GM23338 (cell line): ENCODE measurements around the gene MAP1B. TPM values are rescaled to one million over a fixed set of nuclear protein-coding genes. Genes with fewer than 3 reads are reported as not detected.

Experiments used
- ATAC-seq: fragments of 200-7000 bp; cut with Tn5 transposase; 3 replicates; pipeline ENCODE4 v1.9.1; 2020
- DNase-seq: peaks from one replicate; pipeline ENCODE4 v3.0.0-alpha.2; 2015; ENCODE audit warnings: low spot score
- H2AFZ ChIP-seq: fragments of 200-600 bp; sonication (generic); 2 replicates; pipeline ENCODE4 v1.8.0; 2016; ENCODE audit warnings: antibody characterized with exemption, mild to moderate bottlenecking, moderate library complexity
- H3F3A ChIP-seq: fragments of 200-600 bp; sonication (generic); replicated peaks from 2 replicates; pipeline ENCODE4 v1.8.0; 2017; ENCODE audit warnings: antibody characterized with exemption, mixed run types, low read depth
- H3K27ac ChIP-seq: fragments of 200-600 bp; sonication (generic); 2 replicates; pipeline ENCODE4 v1.6.1; 2016; ENCODE audit warnings: low read depth
- H3K27me3 ChIP-seq: fragments of 200-600 bp; sonication (generic); 2 replicates; pipeline ENCODE4 v1.8.0; 2016; ENCODE audit warnings: mild to moderate bottlenecking, mixed run types, moderate library complexity; ENCODE audit not compliant: insufficient read depth
- H3K36me3 ChIP-seq: fragments of 200-600 bp; sonication (generic); 2 replicates; pipeline ENCODE4 v1.8.0; 2016; ENCODE audit warnings: mild to moderate bottlenecking; ENCODE audit not compliant: insufficient read depth
- H3K4me1 ChIP-seq: fragments of 200-600 bp; sonication (generic); 2 replicates; pipeline ENCODE4 v1.8.0; 2016; ENCODE audit warnings: mild to moderate bottlenecking, moderate library complexity; ENCODE audit not compliant: insufficient read depth
- H3K4me2 ChIP-seq: fragments of 200-600 bp; sonication (generic); 2 replicates; pipeline ENCODE4 v1.7.1; 2017; ENCODE audit warnings: mixed run types
- H3K4me3 ChIP-seq: fragments of 200-600 bp; sonication (generic); 2 replicates; pipeline ENCODE4 v1.6.1; 2016; ENCODE audit warnings: mixed run types
- H3K79me2 ChIP-seq: fragments of 200-600 bp; sonication (generic); replicated peaks from 2 replicates; pipeline ENCODE4 v1.8.0; 2017; ENCODE audit warnings: mild to moderate bottlenecking; ENCODE audit not compliant: insufficient read depth
- H3K9me2 ChIP-seq: fragments of 200-600 bp; sonication (generic); 2 replicates; pipeline ENCODE4 v1.8.0; 2017; ENCODE audit not compliant: insufficient read depth
- H4K20me1 ChIP-seq: fragments of 200-600 bp; sonication (generic); replicated peaks from 2 replicates; pipeline ENCODE4 v1.8.0; 2017; ENCODE audit warnings: mild to moderate bottlenecking; ENCODE audit not compliant: insufficient read depth
- H3K27ac Mint-ChIP-seq: 2 replicates; pipeline ENCODE4 v1.8.0; 2020; ENCODE audit warnings: inconsistent platforms, mild to moderate bottlenecking, moderate library complexity, mixed read lengths
- H3K27me3 Mint-ChIP-seq: 3 replicates; pipeline ENCODE4 v1.8.0; 2022; ENCODE audit warnings: low read depth, mild to moderate bottlenecking, moderate library complexity, mixed read lengths, inconsistent platforms; ENCODE audit not compliant: insufficient read depth, poor library complexity
- H3K36me3 Mint-ChIP-seq: 3 replicates; pipeline ENCODE4 v1.8.0; 2021; ENCODE audit warnings: low read depth, mild to moderate bottlenecking, inconsistent platforms, moderate library complexity, mixed read lengths
- H3K4me1 Mint-ChIP-seq: 3 replicates; pipeline ENCODE4 v1.8.0; 2020; ENCODE audit warnings: mild to moderate bottlenecking, inconsistent platforms, mixed read lengths
- H3K4me3 Mint-ChIP-seq: 3 replicates; pipeline ENCODE4 v1.8.0; 2021; ENCODE audit warnings: moderate library complexity, mild to moderate bottlenecking, inconsistent platforms, mixed read lengths
- H3K9me3 Mint-ChIP-seq: 3 replicates; pipeline ENCODE4 v1.8.0; 2020; ENCODE audit warnings: moderate library complexity, mild to moderate bottlenecking, inconsistent platforms, mixed read lengths
- EZH2 ChIP-seq: fragments of 200-600 bp; sonication (generic); IDR thresholded peaks from one replicate; pipeline ENCODE4 v1.8.0; 2017; ENCODE audit warnings: antibody characterized with exemption, mild to moderate bottlenecking, low read depth; ENCODE audit not compliant: unreplicated experiment
- EZH2phosphoT487 ChIP-seq: fragments of 200-600 bp; sonication (generic); IDR thresholded peaks from one replicate; pipeline ENCODE4 v1.8.1; 2018; ENCODE audit warnings: antibody characterized with exemption; ENCODE audit not compliant: unreplicated experiment
- JUNB ChIP-seq: IDR thresholded peaks from one replicate; pipeline ENCODE4 v1.6.1; 2016; ENCODE audit warnings: antibody characterized with exemption; ENCODE audit not compliant: unreplicated experiment
- NANOG ChIP-seq: IDR thresholded peaks from 2 replicates; pipeline ENCODE4 v1.6.1; 2016; ENCODE audit warnings: antibody characterized with exemption, borderline replicate concordance
- POLR2AphosphoS5 ChIP-seq: IDR thresholded peaks from 2 replicates; pipeline ENCODE4 v1.6.1; 2016; ENCODE audit warnings: antibody characterized with exemption, low read depth
- STAT1 ChIP-seq: IDR thresholded peaks from one replicate; pipeline ENCODE4 v1.6.1; 2016; ENCODE audit warnings: antibody characterized with exemption; ENCODE audit not compliant: unreplicated experiment
- ZNF114 ChIP-seq: fragments of 250-450 bp; sonication (Bioruptor Pico); IDR thresholded peaks from 2 replicates; pipeline ENCODE4 v1.5.0; 2020; ENCODE audit warnings: mild to moderate bottlenecking, moderate library complexity
- ZNF331 ChIP-seq: fragments of 250-450 bp; sonication (Bioruptor Pico); IDR thresholded peaks from 2 replicates; pipeline ENCODE4 v1.5.0; 2020; ENCODE audit warnings: low read depth, mild to moderate bottlenecking, moderate library complexity
- ZNF462 ChIP-seq: fragments of 250-450 bp; sonication (Bioruptor Pico); IDR thresholded peaks from 2 replicates; pipeline ENCODE4 v1.5.0; 2020; ENCODE audit warnings: mild to moderate bottlenecking, moderate library complexity
- polyA plus RNA-seq: library from polyadenylated mRNA; unstranded; fragments of >200 nt; fragmentation: Nextera tagmentation; extraction: Ambion mirVana; gene quantifications from 2 replicates; pipeline ENCODE4 v1.2.1, GENCODE V29; 2016
- total RNA-seq: library from RNA; depleted of rRNA; stranded (reverse); fragments of >200 nt; shearing (Covaris generic); gene quantifications from 2 replicates; pipeline ENCODE4 v1.2.3, GENCODE V29; 2014
- TF ChIP-seq, protein P1 (sequence below), 2 experiments: fragments of 200-600 bp in 1 of 2; sonication (generic) in 1 of 2; conservative IDR thresholded peaks; 2 replicates each; pipeline versions ENCODE4 v1.5.1 to v1.6.1; 2016 to 2017; ENCODE audit warnings: antibody characterized with exemption in 2 of 2, low read depth in 2 of 2, mild to moderate bottlenecking in 2 of 2, moderate library complexity in 1 of 2

The MAP1B gene
- total and polyA plus RNA-seq, 2 experiments from 2014 or later = 148 to 263 TPM

- Mint-ChIP-seq H3K4me1 (peaks cover 10% of the 10 kb centered on the region), H3K9me3 (no peaks in the 10 kb centered on the region), H3K4me3 (no peak overlapping the region), H3K36me3 (peaks cover 77% of the 10 kb centered on the region), H3K27me3 (peaks cover 4% of the 10 kb centered on the region), H3K27ac (no peak overlapping the region)
- Histone ChIP-seq H3K9me2 (peaks cover 10% of the 10 kb centered on the region), H3K79me2 (no peaks in the 10 kb centered on the region), H3F3A (no peaks in the 10 kb centered on the region), H3K4me1 (peaks cover 10% of the 10 kb centered on the region; the same call in 1 of the 2 replicates), H3K27me3 (no peaks in the 10 kb centered on the region), H4K20me1 (no peaks in the 10 kb centered on the region; the same call in 1 of the 2 replicates), H2AFZ (no peak overlapping the region), H3K36me3 (peaks cover 38% of the 10 kb centered on the region), H3K4me2 (no peak overlapping the region), H3K4me3 (no peak overlapping the region), H3K27ac (no peak overlapping the region)
- DNase-seq (no peak), ATAC-seq (no peak)
- TF ChIP-seq ZNF462 (no peak), EZH2 (no peak), ZNF114 (no peak), ZNF331 (CRISPR knock-in tag) (no peak), JUNB (no peak), NANOG (no peak), STAT1 (no peak), POLR2AphosphoS5 (no peak), EZH2phosphoT487 (no peak)
- TF ChIP-seq, protein P1, sequence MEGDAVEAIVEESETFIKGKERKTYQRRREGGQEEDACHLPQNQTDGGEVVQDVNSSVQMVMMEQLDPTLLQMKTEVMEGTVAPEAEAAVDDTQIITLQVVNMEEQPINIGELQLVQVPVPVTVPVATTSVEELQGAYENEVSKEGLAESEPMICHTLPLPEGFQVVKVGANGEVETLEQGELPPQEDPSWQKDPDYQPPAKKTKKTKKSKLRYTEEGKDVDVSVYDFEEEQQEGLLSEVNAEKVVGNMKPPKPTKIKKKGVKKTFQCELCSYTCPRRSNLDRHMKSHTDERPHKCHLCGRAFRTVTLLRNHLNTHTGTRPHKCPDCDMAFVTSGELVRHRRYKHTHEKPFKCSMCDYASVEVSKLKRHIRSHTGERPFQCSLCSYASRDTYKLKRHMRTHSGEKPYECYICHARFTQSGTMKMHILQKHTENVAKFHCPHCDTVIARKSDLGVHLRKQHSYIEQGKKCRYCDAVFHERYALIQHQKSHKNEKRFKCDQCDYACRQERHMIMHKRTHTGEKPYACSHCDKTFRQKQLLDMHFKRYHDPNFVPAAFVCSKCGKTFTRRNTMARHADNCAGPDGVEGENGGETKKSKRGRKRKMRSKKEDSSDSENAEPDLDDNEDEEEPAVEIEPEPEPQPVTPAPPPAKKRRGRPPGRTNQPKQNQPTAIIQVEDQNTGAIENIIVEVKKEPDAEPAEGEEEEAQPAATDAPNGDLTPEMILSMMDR (conservative IDR thresholded peaks at IDR 0.05; ENCODE audit: low read depth in 2 of 2) = no peak
Measured at GRCh38 chr5:72202331-72202825, 95.1 kb downstream of the MAP1B start.
